Measurements from ENCODE around the gene ABCC4. TPM values are rescaled to one million over a fixed set of nuclear protein-coding genes. Genes with fewer than 3 reads are reported as not detected.

Gene ABCC4
- total RNA-seq, 4 donors from 2014 or later = 5.1 to 51.2 (median 14.6) TPM

DNA sequence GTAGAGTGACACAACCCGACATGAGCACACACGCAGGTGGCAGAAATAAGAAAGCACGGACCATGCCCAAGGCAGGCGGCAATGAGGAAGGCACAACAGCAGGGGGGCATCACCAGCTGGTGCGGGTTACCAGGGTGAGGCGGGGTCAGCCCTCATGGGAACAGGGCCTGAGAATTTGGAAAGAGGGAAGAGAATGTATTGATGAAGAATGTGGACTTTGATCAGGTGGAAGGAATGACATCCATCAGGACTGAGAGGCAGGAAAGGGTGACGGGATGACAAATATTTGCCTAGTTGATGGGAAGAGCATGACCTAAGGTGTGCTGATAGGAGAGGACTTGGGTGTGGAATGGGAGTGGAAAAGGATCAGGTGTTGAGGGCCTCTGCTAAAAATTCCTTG, 177.5 kb downstream of the ABCC4 start:
- H3K27ac ChIP-seq = no peak overlapping the region

DNA sequence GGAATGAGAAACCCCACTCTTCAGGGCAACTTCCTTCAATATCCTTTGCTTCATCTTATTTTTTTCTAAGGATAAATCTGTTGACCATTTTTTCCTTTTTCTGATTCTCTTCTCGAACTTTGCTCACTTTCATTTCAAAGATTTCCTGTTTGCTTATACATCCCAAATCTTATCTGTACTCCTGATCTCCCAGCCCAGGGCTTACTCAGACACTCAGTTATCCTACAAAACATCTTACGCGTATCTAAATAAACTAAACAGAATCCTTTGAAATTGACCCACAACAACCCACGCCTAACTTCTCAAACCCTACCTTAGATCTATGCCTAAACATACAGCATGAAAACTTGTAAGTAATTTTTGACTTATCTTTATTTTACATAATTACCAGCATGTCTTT, 179.2 kb downstream of the ABCC4 start:
- DNase-seq (ENCODE audit: low spot score in 2 of 2) = no peak
- H3K9me3 ChIP-seq = no peaks in the 10 kb centered on the region
- TF ChIP-seq POLR2AphosphoS5 (IDR thresholded peaks at IDR 0.05) = no peak
- no peak for TF ChIP-seq EP300 (IDR thresholded peaks at IDR 0.05)
- no peak for TF ChIP-seq CTCF (IDR thresholded peaks at IDR 0.05)
- no peak for TF ChIP-seq POLR2A (IDR thresholded peaks at IDR 0.05)
- H3K4me3 ChIP-seq = no peak overlapping the region
- WGBS = 53% methylated on average over 4 of the region's 4 CpGs
- H3K27ac ChIP-seq = no peak overlapping the region
- no peaks in the 10 kb centered on the region for H3K4me1 ChIP-seq
- no peaks in the 10 kb centered on the region for H3K27me3 ChIP-seq
- H3K36me3 ChIP-seq = no peaks in the 10 kb centered on the region

More for the DNA sequence above, 177.5 kb downstream of the ABCC4 start:
- no peaks in the 10 kb centered on the region for H3K36me3 ChIP-seq
- 81% methylated on average over 7 of the region's 7 CpGs for WGBS
- H3K27me3 ChIP-seq = no peaks in the 10 kb centered on the region
- no peak for TF ChIP-seq POLR2A (IDR thresholded peaks at IDR 0.05)
- TF ChIP-seq EP300 (IDR thresholded peaks at IDR 0.05) = no peak
- no peak for TF ChIP-seq CTCF (IDR thresholded peaks at IDR 0.05)
- TF ChIP-seq POLR2AphosphoS5 (IDR thresholded peaks at IDR 0.05) = no peak
- no peak overlapping the region for H3K4me3 ChIP-seq
- H3K9me3 ChIP-seq = no peaks in the 10 kb centered on the region
- H3K4me1 ChIP-seq = no peaks in the 10 kb centered on the region
- no peak for DNase-seq (ENCODE audit: low spot score in 2 of 2)

DNA sequence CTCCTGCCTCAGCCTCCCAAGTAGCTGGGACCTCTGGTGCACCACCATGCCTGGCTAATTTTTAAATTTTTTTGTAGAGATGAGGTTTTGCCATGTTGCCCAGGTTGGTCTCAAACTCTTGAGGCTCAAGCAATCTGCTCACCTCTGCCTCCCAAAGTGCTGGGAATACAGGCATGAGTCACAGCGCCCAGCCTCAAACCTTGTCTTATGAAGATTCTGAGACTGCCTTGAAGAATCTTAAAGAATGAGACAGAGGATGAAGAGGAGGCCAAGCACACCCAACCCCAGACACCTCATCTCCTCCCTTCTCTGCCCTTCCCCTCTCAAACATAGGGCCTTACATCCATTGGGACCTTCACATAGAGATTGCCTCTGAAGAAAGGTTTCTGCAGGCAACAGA, 179.7 kb downstream of the ABCC4 start:
- 100% methylated on average over 1 of the region's 1 CpG for WGBS
- peaks cover 5% of the 10 kb centered on the region for H3K4me1 ChIP-seq
- no peak for DNase-seq (ENCODE audit: low spot score in 2 of 2)
- H3K27me3 ChIP-seq = no peaks in the 10 kb centered on the region
- no peaks in the 10 kb centered on the region for H3K36me3 ChIP-seq
- no peak overlapping the region for H3K27ac ChIP-seq
- H3K9me3 ChIP-seq = no peaks in the 10 kb centered on the region
- TF ChIP-seq CTCF (IDR thresholded peaks at IDR 0.05) = no peak
- no peak overlapping the region for H3K4me3 ChIP-seq

DNA sequence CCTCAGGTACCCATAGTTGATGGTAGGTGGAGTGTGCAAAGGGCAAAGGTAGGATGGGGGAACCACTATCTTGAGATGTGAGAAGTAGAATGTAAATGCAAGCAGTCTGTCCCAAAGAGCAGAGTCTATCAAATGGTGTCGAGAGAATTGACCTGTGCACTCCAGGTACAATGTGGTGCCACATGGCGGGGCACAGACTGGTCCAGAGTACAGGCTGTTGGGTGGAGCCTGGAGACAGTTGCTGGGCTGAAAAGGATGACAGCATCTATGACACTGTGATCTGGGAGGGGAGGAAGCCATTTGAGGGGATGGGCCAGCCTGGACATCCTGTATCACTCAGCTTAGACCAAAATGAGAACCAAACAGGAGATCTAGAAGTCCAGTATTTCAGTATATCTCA, 180.6 kb downstream of the ABCC4 start:
- no peak overlapping the region for H3K27ac ChIP-seq
- H3K4me1 ChIP-seq = peaks cover 9% of the 10 kb centered on the region
- no peak for TF ChIP-seq POLR2AphosphoS5 (IDR thresholded peaks at IDR 0.05)
- TF ChIP-seq POLR2A (IDR thresholded peaks at IDR 0.05) = no peak
- TF ChIP-seq CTCF (IDR thresholded peaks at IDR 0.05) = no peak
- TF ChIP-seq EP300 (IDR thresholded peaks at IDR 0.05) = no peak
- no peaks in the 10 kb centered on the region for H3K36me3 ChIP-seq
- H3K9me3 ChIP-seq = no peaks in the 10 kb centered on the region
- no peaks in the 10 kb centered on the region for H3K27me3 ChIP-seq
- H3K4me3 ChIP-seq = no peak overlapping the region
- 96% methylated on average over 2 of the region's 2 CpGs for WGBS
- no peak for DNase-seq (ENCODE audit: low spot score in 2 of 2)

- Histone ChIP-seq H3K27ac (no peak overlapping the region), H3K9me3 (no peaks in the 10 kb centered on the region), H3K27me3 (no peaks in the 10 kb centered on the region), H3K4me3 (no peak overlapping the region), H3K36me3 (no peaks in the 10 kb centered on the region), H3K4me1 (peaks cover 15% of the 10 kb centered on the region)
- TF ChIP-seq POLR2A (IDR thresholded peaks at IDR 0.05) (no peak), CTCF (IDR thresholded peaks at IDR 0.05) (no peak)
- WGBS = 83% methylated on average over 8 of the region's 8 CpGs
- no peak for DNase-seq (ENCODE audit: low spot score in 2 of 2)
These were observed 182.5 kb downstream of the ABCC4 start for GRCh38 chr13:95118541-95119324.

Data from suprapubic skin (tissue), 4 donors.